ENCODE data around the gene LINGO3.

LINGO3 gene

DNA sequence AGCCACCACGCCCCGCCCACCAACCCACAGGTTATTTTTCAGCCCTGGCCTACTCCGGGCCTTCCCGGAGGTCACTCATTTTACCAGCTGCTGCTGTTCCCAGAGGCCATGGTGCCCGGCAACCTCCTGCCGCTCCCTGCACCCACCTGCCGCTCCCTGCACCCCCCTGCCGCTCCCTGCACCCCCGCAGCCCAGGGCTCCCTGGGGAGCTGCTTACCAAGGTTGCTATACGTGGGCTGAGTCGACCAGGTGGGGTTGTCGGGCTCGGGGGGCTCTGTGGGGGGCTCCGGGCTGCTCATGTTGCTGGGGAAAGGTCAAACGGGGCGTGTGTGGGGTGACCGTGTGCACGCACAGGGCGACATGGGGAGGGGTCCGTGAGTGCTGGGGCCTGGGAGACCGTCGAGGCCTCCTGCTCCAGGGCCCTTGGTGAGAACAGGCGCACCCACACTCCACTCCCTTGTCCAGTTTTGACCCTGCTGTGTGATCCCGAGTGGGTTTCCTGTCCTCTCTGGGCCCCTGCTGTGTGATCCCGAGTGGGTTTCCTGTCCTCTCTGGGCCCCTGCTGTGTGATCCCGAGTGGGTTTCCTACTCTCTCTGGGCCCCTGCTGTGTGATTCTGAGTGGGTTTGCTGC is 27.2 kb downstream of the LINGO3 start:
- ChIA-PET CTCF (interaction anchor here (1.0 to 1.1 kb wide), 2 partner anchors 8 to 123 kb away, joined by 3 read pairs; no protein-coding TSS in a partner anchor), POLR2A (interaction anchor here (0.5 to 1.1 kb wide), 3 partner anchors 8 to 42 kb away, joined by 3 to 5 read pairs (median 4); no protein-coding TSS in a partner anchor)
- TF ChIP-seq, protein P1, sequence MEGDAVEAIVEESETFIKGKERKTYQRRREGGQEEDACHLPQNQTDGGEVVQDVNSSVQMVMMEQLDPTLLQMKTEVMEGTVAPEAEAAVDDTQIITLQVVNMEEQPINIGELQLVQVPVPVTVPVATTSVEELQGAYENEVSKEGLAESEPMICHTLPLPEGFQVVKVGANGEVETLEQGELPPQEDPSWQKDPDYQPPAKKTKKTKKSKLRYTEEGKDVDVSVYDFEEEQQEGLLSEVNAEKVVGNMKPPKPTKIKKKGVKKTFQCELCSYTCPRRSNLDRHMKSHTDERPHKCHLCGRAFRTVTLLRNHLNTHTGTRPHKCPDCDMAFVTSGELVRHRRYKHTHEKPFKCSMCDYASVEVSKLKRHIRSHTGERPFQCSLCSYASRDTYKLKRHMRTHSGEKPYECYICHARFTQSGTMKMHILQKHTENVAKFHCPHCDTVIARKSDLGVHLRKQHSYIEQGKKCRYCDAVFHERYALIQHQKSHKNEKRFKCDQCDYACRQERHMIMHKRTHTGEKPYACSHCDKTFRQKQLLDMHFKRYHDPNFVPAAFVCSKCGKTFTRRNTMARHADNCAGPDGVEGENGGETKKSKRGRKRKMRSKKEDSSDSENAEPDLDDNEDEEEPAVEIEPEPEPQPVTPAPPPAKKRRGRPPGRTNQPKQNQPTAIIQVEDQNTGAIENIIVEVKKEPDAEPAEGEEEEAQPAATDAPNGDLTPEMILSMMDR (IDR thresholded peaks at IDR 0.05; ENCODE audit: control extremely low read depth, extremely low read depth, low read depth, missing control alignments), result no peak
- no peak for DNase-seq (ENCODE audit: extremely low spot score)

DNA sequence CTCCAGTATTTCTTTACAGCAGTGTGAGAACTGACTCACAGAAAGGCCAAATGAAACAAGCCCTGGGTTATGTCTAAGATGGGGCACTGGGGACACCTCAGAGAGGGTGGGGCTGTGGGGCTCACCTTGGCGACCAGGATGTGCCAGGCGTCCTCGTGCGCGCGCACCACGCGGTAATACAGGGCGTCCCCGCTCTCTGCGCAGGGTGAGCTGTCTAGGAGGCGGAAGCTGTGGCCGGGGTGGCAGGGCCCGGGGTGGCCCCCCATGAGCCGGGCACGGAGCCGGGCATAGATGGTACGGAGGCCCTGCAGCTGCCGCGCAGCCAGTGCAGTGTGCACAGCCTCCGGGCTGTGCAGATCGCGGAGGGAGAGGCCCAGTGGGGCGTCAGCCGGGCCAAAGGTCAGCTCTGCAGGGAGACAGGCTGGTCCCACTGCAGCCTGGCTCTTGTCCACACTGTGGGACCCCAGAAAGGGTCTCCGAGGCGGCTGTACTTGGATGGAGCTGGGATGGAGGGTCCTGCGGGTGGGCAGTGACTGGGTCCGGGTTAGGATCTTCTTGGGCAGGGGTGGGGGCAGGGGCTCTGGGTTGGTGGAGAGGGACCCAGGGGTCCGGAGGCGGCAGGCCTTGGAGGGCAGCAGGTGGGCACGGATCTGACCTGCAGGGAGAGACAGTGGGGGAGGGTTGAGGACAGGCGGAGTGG is 29.3 kb downstream of the LINGO3 start:
- DNase-seq (ENCODE audit: extremely low spot score), result no peak
- POLR2A ChIA-PET, result interaction anchor here (1.0 to 1.6 kb wide), 2 partner anchors 9 to 11 kb away, joined by 3 to 5 read pairs; no protein-coding TSS in a partner anchor
- TF ChIP-seq, protein P1 (IDR thresholded peaks at IDR 0.05; ENCODE audit: control extremely low read depth, extremely low read depth, low read depth, missing control alignments), result no peak

DNA sequence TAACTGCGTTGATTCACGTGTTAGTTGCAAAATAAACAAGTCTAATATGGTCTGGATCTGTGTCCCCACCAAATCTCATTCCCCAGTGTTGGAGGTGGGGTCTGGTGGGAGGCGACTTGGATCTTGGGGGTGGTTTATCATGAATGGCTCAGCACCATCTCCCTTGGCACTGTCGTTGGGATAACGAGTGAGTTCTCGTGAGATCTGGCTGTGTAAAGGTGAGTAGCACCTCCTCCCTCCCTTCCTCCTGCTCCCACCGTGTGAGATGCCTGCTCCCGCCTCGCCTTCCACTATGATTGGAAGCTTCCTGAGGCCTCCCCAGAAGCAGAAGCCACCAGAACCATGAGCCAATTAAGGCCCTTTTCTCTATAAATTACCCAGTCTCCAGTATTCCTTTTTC is 30.8 kb downstream of the LINGO3 start:
- ChIA-PET CTCF (interaction anchor here (1.5 to 6.2 kb wide), 3 partner anchors 38 to 82 kb away, joined by 3 to 37 read pairs (median 6); partner anchors contain the start of gene PLEKHJ1), POLR2A (interaction anchor here (0.5 kb wide), 1 partner anchor 201 kb away, joined by 3 read pairs; no protein-coding TSS in a partner anchor)
- DNase-seq (ENCODE audit: extremely low spot score), result no peak
- TF ChIP-seq, protein P1 (IDR thresholded peaks at IDR 0.05; ENCODE audit: control extremely low read depth, extremely low read depth, low read depth, missing control alignments), result no peak

More for the DNA sequence above, 29.3 kb downstream of the LINGO3 start:
- CTCF ChIA-PET, result interaction anchor here (1.8 kb wide), 1 partner anchor 43 kb away, joined by 6 read pairs; the partner anchor contains the start of gene PLEKHJ1

DNA sequence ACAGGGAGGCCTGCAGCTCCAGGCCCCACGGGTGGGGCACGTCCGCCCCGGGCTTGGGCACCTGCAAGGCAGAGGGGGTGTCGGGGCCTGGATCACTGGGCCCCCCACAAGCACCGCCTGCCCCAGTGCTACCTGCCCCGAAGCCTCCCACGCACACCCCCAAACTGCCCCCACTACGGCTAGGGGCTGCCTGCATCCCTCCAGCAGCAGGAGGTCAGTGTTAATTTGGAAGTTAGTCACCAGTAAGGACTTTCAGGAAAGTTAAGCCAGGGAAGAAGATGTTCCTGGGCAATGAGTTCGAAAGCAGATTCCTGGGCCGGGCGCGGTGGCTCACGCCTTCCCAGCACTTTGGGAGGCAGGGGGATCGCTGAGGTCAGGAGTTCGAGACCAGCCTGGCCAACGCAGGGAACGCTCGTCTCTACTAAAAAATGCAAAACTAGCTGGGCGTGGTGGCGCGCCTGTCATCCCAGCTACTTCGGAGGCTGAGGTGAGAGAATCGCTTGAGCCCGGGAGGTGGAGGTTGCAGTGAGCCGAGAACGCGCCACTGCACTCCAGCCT is 31.4 kb downstream of the LINGO3 start:
- CTCF ChIA-PET, result interaction anchor here (1.2 to 6.2 kb wide), 5 partner anchors 37 to 122 kb away, joined by 3 to 37 read pairs (median 6); partner anchors contain the start of gene PLEKHJ1
- TF ChIP-seq, protein P1 (IDR thresholded peaks at IDR 0.05; ENCODE audit: control extremely low read depth, extremely low read depth, low read depth, missing control alignments), result no peak
- POLR2A ChIA-PET, result interaction anchor here (0.5 kb wide), 1 partner anchor 201 kb away, joined by 3 read pairs; no protein-coding TSS in a partner anchor
- no peak for DNase-seq (ENCODE audit: extremely low spot score)

DNA sequence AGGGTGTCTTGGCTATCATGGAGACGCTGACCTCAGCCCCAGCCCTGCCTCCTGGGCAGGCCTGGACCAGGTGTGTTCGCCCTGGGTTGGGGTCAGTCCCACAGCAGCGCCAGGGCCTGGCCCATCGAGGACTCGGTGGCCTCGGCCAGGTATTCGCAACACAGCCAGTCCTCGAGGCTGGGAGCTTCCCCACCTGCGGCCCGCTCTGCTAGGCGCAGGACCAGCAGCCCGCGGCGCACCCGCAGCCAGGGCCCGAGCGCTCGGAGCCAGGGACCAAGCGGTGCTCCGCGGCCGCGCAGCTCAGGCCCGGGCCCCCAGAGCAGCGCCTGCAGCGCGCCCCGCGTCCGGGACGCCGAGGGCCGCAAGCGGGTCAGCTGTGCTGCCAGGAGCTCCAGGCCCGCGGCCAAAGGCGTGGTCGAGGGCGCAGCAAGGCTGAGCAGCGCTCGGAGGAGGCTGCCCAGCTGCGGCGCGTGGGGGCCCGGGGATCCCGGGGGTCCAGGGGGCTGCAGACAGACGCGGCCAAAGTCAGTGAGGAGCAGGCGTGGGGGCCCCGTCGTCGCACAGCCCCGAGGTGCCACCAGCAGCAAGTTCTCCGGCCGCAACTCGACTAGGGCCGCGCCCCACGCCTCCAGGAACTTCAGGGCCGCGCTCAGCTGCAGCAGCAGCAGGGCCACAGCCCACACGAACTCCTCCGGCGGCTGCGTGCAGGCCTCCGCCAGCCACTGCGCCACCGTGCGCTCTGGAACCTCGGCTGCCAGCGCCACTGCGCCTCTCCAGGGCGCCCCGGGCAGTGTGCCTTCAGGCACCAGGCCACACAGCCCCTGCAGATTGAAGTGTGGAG is 32.1 kb downstream of the LINGO3 start:
- DNase-seq (ENCODE audit: extremely low spot score), result no peak
- ChIA-PET CTCF (interaction anchor here (0.6 to 6.2 kb wide), 9 partner anchors 12 to 121 kb away, joined by 3 to 37 read pairs (median 8); partner anchors contain the start of gene PLEKHJ1), POLR2A (interaction anchor here (0.7 to 1.2 kb wide), 2 partner anchors 12 to 25 kb away, joined by 4 to 5 read pairs; no protein-coding TSS in a partner anchor)
- TF ChIP-seq, protein P1 (IDR thresholded peaks at IDR 0.05; ENCODE audit: control extremely low read depth, extremely low read depth, low read depth, missing control alignments), result no peak

Measured in GM10248 (cell line).